GM19467 (cell line): ENCODE results near the gene MAEA.

Experiments used
- ATAC-seq: cut with Tn5 transposase; IDR thresholded peaks from one replicate; pipeline ENCODE4 v1.9.1; 2021; ENCODE audit warnings: mild to moderate bottlenecking, moderate library complexity; ENCODE audit not compliant: unreplicated experiment

MAEA gene

GRCh38 chr4:1349359-1350168 lies 59.9 kb downstream of the MAEA start:
- ATAC-seq: no peak

- no peak for ATAC-seq
These were observed 60.5 kb downstream of the MAEA start for GRCh38 chr4:1350169-1350520.

- ATAC-seq: no peak
These were observed 62.3 kb downstream of the MAEA start for GRCh38 chr4:1351854-1352566.

GRCh38 chr4:1352567-1352900 lies 62.8 kb downstream of the MAEA start:
- no peak for ATAC-seq

- ATAC-seq: no peak
These were observed 63.7 kb downstream of the MAEA start for GRCh38 chr4:1353186-1354055.

- ATAC-seq: no peak
These were observed 64.7 kb downstream of the MAEA start for GRCh38 chr4:1354136-1354982.

GRCh38 chr4:1354983-1355275 lies 65.2 kb downstream of the MAEA start:
- no peak for ATAC-seq

GRCh38 chr4:1355378-1355777 lies 65.7 kb downstream of the MAEA start:
- no peak for ATAC-seq

- ATAC-seq: no peak
These were observed 66.7 kb downstream of the MAEA start for GRCh38 chr4:1356181-1356998.

GRCh38 chr4:1357356-1358248 lies 67.9 kb downstream of the MAEA start:
- ATAC-seq: no peak

GRCh38 chr4:1358421-1359143 lies 68.9 kb downstream of the MAEA start:
- ATAC-seq: no peak

- no peak for ATAC-seq
These were observed 69.4 kb downstream of the MAEA start for GRCh38 chr4:1359144-1359501.

- no peak for ATAC-seq
These were observed 70.3 kb downstream of the MAEA start for GRCh38 chr4:1359976-1360375.

- no peak for ATAC-seq
These were observed 71.0 kb downstream of the MAEA start for GRCh38 chr4:1360423-1361283.

GRCh38 chr4:1361431-1361830 lies 71.7 kb downstream of the MAEA start:
- ATAC-seq: no peak

- no peak for ATAC-seq
These were observed 72.4 kb downstream of the MAEA start for GRCh38 chr4:1362046-1362445.

GRCh38 chr4:1362521-1362920 lies 72.8 kb downstream of the MAEA start:
- no peak for ATAC-seq

- ATAC-seq: no peak
These were observed 73.8 kb downstream of the MAEA start for GRCh38 chr4:1363513-1363912.
